Liver (tissue), 9 donors: ENCODE data around the gene SIGLEC9. TPM values are rescaled to one million over a fixed set of nuclear protein-coding genes. Genes with fewer than 3 reads are reported as not detected.

Source experiments
- DNase-seq: peaks from one replicate; pipeline ENCODE4 v3.0.0-alpha.2; 2017; ENCODE audit warnings: low spot score
- H3K27ac ChIP-seq, 2 donors: one replicate each; pipeline ENCODE4 v1.7.0; 2013; ENCODE audit warnings: inconsistent platforms in 2 of 2, low read length in 2 of 2, control low read depth in 1 of 2, low read depth in 1 of 2, mild to moderate bottlenecking in 1 of 2
- H3K27me3 ChIP-seq, 4 donors: one replicate each; pipeline versions ENCODE4 v1.6.1 to v1.7.0; 2013; ENCODE audit warnings: low read length in 3 of 4, inconsistent platforms in 1 of 4, mild to moderate bottlenecking in 1 of 4, moderate library complexity in 1 of 4; ENCODE audit not compliant: control insufficient read depth in 4 of 4, insufficient read depth in 4 of 4
- H3K36me3 ChIP-seq, 4 donors: one replicate each; pipeline versions ENCODE4 v1.6.1 to v1.7.0; 2013; ENCODE audit warnings: low read length in 3 of 4, mild to moderate bottlenecking in 3 of 4, low read depth in 1 of 4, moderate library complexity in 1 of 4; ENCODE audit not compliant: control insufficient read depth in 4 of 4, insufficient read depth in 3 of 4
- H3K4me1 ChIP-seq, 4 donors: one replicate each; pipeline versions ENCODE4 v1.6.1 to v1.7.0; 2013; ENCODE audit warnings: low read length in 3 of 4, mild to moderate bottlenecking in 3 of 4, moderate library complexity in 1 of 4; ENCODE audit not compliant: control insufficient read depth in 4 of 4, insufficient read depth in 4 of 4
- H3K4me3 ChIP-seq, 3 donors: one replicate each; pipeline versions ENCODE4 v1.6.1 to v1.7.0; 2013; ENCODE audit warnings: low read length in 3 of 3, control low read depth in 1 of 3, low read depth in 1 of 3, mild to moderate bottlenecking in 1 of 3
- H3K9ac ChIP-seq, 2 donors: one replicate each; pipeline ENCODE4 v1.7.0; 2013; ENCODE audit warnings: low read length in 2 of 2, mild to moderate bottlenecking in 2 of 2, moderate library complexity in 2 of 2, control low read depth in 1 of 2, low read depth in 1 of 2
- H3K9me3 ChIP-seq, 4 donors: one replicate each; pipeline versions ENCODE4 v1.6.1 to v1.7.0; 2013; ENCODE audit warnings: low read length in 3 of 4; ENCODE audit not compliant: control insufficient read depth in 4 of 4
- EGR1 ChIP-seq, 2 donors: IDR thresholded peaks; 2 replicates each; pipeline ENCODE4 v1.6.1; 2016 to 2018; ENCODE audit warnings: antibody characterized with exemption in 2 of 2, low read depth in 2 of 2
- FOXA1 ChIP-seq: IDR thresholded peaks from 2 replicates; pipeline ENCODE4 v1.6.1; 2016; ENCODE audit warnings: antibody characterized with exemption
- FOXA2 ChIP-seq: IDR thresholded peaks from 2 replicates; pipeline ENCODE4 v1.6.1; 2016; ENCODE audit warnings: antibody characterized with exemption
- GABPA ChIP-seq, 2 donors: IDR thresholded peaks in 1 of 2; conservative IDR thresholded peaks in 1 of 2; 2 replicates each; pipeline ENCODE4 v1.6.1; 2016; ENCODE audit warnings: antibody characterized with exemption in 2 of 2, mild to moderate bottlenecking in 1 of 2, moderate library complexity in 1 of 2
- HNF4A ChIP-seq, 2 donors: conservative IDR thresholded peaks; 2 replicates each; pipeline ENCODE4 v1.6.1; 2016; ENCODE audit warnings: antibody characterized with exemption in 2 of 2, mild to moderate bottlenecking in 2 of 2
- HNF4G ChIP-seq: IDR thresholded peaks from 2 replicates; pipeline ENCODE4 v1.6.1; 2016; ENCODE audit warnings: antibody characterized with exemption
- JUND ChIP-seq, 2 donors: IDR thresholded peaks; 2 replicates each; pipeline ENCODE4 v1.6.1; 2016; ENCODE audit warnings: antibody characterized with exemption in 2 of 2
- NR2F2 ChIP-seq: IDR thresholded peaks from 2 replicates; pipeline ENCODE4 v1.6.1; 2016; ENCODE audit warnings: antibody characterized with exemption
- RAD21 ChIP-seq, 2 donors: IDR thresholded peaks; 2 replicates each; pipeline ENCODE4 v1.6.1; 2016; ENCODE audit warnings: antibody characterized with exemption in 2 of 2, mild to moderate bottlenecking in 2 of 2
- RXRA ChIP-seq, 2 donors: IDR thresholded peaks; 2 replicates each; pipeline ENCODE4 v1.6.1; 2017 to 2018; ENCODE audit warnings: antibody characterized with exemption in 2 of 2, mild to moderate bottlenecking in 1 of 2
- SP1 ChIP-seq: IDR thresholded peaks from 2 replicates; pipeline ENCODE4 v1.6.1; 2018; ENCODE audit warnings: antibody characterized with exemption, mild to moderate bottlenecking
- TAF1 ChIP-seq: conservative IDR thresholded peaks from 2 replicates; pipeline ENCODE4 v1.6.1; 2016; ENCODE audit warnings: antibody characterized with exemption, mild to moderate bottlenecking
- YY1 ChIP-seq: IDR thresholded peaks from 2 replicates; pipeline ENCODE4 v1.6.1; 2016; ENCODE audit warnings: antibody characterized with exemption, mild to moderate bottlenecking
- WGBS: extraction: QIAGEN DNeasy Blood & Tissue Kit; methylation state at CpG from one replicate; pipeline ENCODE4 v1.1.7; 2013; 5-methylcytosine and 5-hydroxymethylcytosine counted together
- polyA plus RNA-seq, 2 donors: library from polyadenylated mRNA; stranded (reverse) in 1 of 2; unstranded in 1 of 2; fragments of 200-250 nt in 1 of 2; fragments of >200 nt in 1 of 2; fragmentation: Nextera tagmentation in 1 of 2; extraction: Ambion mirVana in 1 of 2; gene quantifications; one replicate each; pipeline versions ENCODE4 v1.2.1 to v1.2.3, GENCODE V29; 2013 to 2015
- total RNA-seq, 2 donors: library from RNA; depleted of rRNA; stranded (reverse); fragments of >200 nt; gene quantifications; one replicate each; pipeline ENCODE4 v1.2.3, GENCODE V29; 2014
- TF ChIP-seq, protein P1 (sequence below): IDR thresholded peaks from 2 replicates; pipeline ENCODE4 v1.6.1; 2016; ENCODE audit warnings: antibody characterized with exemption, mild to moderate bottlenecking
- TF ChIP-seq, protein P2 (sequence below): IDR thresholded peaks from 2 replicates; pipeline ENCODE4 v1.6.1; 2016; ENCODE audit warnings: antibody characterized with exemption
- TF ChIP-seq, protein P3 (sequence below): IDR thresholded peaks from 2 replicates; pipeline ENCODE4 v1.6.1; 2016; ENCODE audit warnings: antibody characterized with exemption
- TF ChIP-seq, protein P4 (sequence below): IDR thresholded peaks from 2 replicates; pipeline ENCODE4 v1.6.1; 2016; ENCODE audit warnings: antibody characterized with exemption
- TF ChIP-seq, protein P5 (sequence below): fragments of 150-350 bp; IDR thresholded peaks from 2 replicates; pipeline ENCODE4 v1.5.1; 2017; ENCODE audit warnings: improper control_type of control experiment, low read depth, low read length; ENCODE audit not compliant: missing input control
- donor health status: healthy.
- donor health status: healthy.
- donor health status: healthy.
- donor health status: healthy.
- donor health status: healthy.

SIGLEC9 gene
- total and polyA plus RNA-seq, 4 donors, result 3.0 to 5.4 (median 4.4) TPM

DNA sequence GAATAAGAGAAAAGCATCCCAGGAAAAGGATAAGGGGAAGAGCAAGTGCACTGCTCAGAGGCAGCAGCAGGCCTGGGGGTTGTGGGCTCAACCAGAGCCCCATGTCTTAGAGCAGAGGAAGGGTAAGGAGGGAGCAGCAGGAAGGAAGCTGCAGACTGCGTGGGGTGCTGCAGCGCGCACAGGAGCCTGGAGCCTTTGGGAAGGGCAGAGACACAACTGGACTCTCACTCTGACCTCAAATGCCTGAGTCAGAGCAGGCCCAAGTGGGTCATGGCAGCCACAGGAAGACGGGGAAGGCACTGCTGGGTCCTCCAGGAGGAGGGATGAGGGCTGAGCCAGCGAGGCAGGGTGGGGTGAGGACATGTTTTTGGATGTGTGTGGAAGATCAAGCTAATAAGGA is 49.0 kb downstream of the SIGLEC9 start:
- Histone ChIP-seq H3K4me3 (no peak overlapping the region), H3K36me3 (no peaks in the 10 kb centered on the region), H3K27ac (no peak overlapping the region), H3K9ac (no peak overlapping the region), H3K4me1 (no peaks in the 10 kb centered on the region), H3K27me3 (peaks cover 0 to 4% (median 2%) of the 10 kb centered on the region in 4 donors), H3K9me3 (no peaks in the 10 kb centered on the region)
- DNase-seq, result no peak
- TF ChIP-seq FOXA2, result no peak
- TF ChIP-seq, protein P1, sequence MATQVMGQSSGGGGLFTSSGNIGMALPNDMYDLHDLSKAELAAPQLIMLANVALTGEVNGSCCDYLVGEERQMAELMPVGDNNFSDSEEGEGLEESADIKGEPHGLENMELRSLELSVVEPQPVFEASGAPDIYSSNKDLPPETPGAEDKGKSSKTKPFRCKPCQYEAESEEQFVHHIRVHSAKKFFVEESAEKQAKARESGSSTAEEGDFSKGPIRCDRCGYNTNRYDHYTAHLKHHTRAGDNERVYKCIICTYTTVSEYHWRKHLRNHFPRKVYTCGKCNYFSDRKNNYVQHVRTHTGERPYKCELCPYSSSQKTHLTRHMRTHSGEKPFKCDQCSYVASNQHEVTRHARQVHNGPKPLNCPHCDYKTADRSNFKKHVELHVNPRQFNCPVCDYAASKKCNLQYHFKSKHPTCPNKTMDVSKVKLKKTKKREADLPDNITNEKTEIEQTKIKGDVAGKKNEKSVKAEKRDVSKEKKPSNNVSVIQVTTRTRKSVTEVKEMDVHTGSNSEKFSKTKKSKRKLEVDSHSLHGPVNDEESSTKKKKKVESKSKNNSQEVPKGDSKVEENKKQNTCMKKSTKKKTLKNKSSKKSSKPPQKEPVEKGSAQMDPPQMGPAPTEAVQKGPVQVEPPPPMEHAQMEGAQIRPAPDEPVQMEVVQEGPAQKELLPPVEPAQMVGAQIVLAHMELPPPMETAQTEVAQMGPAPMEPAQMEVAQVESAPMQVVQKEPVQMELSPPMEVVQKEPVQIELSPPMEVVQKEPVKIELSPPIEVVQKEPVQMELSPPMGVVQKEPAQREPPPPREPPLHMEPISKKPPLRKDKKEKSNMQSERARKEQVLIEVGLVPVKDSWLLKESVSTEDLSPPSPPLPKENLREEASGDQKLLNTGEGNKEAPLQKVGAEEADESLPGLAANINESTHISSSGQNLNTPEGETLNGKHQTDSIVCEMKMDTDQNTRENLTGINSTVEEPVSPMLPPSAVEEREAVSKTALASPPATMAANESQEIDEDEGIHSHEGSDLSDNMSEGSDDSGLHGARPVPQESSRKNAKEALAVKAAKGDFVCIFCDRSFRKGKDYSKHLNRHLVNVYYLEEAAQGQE, result no peak
- no peak for TF ChIP-seq SP1
- TF ChIP-seq FOXA1, result no peak
- TF ChIP-seq HNF4G, result no peak
- TF ChIP-seq JUND (IDR thresholded peaks at IDR 0.05), result no peak
- TF ChIP-seq RXRA (IDR thresholded peaks at IDR 0.05), result no peak
- no peak for TF ChIP-seq YY1
- TF ChIP-seq EGR1 (IDR thresholded peaks at IDR 0.05; ENCODE audit: low read depth in 2 of 2), result no peak
- no peak for TF ChIP-seq HNF4A (conservative IDR thresholded peaks at IDR 0.05)
- 61% methylated on average over 5 of the region's 5 CpGs for WGBS

DNA sequence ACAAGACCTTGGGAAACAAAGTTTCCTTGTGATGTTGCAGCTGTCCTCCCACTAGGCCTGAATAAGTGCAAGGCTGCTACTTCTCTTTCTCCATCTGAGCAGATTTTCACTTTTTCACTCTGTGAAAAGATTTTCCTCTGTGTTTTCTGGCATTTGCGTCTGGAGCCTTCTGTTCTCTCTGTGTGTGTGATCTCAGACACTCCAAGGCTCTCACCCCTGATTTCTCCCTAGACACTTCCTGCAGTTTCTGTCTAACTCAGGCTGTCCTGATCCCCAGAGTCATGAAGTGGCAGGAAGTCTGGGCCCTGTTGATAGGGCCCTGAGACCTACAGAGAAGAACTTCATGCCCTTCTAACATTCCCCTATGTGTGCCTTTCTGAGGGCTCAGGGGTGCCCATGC is 54.5 kb downstream of the SIGLEC9 start:
- WGBS, result 36% methylated on average over 1 of the region's 1 CpG
- H3K27ac ChIP-seq, result no peak overlapping the region
- no peaks in the 10 kb centered on the region for H3K36me3 ChIP-seq
- H3K27me3 ChIP-seq, result peaks cover 0 to 4% (median 1%) of the 10 kb centered on the region in 4 donors
- TF ChIP-seq, protein P2, sequence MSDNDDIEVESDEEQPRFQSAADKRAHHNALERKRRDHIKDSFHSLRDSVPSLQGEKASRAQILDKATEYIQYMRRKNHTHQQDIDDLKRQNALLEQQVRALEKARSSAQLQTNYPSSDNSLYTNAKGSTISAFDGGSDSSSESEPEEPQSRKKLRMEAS, result no peak
- TF ChIP-seq, protein P1, result no peak
- TF ChIP-seq, protein P3, sequence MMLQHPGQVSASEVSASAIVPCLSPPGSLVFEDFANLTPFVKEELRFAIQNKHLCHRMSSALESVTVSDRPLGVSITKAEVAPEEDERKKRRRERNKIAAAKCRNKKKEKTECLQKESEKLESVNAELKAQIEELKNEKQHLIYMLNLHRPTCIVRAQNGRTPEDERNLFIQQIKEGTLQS, result no peak
- TF ChIP-seq GABPA (IDR thresholded peaks at IDR 0.05 in 1 of 2, conservative IDR thresholded peaks at IDR 0.05 in 1 of 2), result no peak
- TF ChIP-seq TAF1, result no peak
- no peak for TF ChIP-seq HNF4A (conservative IDR thresholded peaks at IDR 0.05)
- TF ChIP-seq YY1, result no peak
- TF ChIP-seq, protein P4, sequence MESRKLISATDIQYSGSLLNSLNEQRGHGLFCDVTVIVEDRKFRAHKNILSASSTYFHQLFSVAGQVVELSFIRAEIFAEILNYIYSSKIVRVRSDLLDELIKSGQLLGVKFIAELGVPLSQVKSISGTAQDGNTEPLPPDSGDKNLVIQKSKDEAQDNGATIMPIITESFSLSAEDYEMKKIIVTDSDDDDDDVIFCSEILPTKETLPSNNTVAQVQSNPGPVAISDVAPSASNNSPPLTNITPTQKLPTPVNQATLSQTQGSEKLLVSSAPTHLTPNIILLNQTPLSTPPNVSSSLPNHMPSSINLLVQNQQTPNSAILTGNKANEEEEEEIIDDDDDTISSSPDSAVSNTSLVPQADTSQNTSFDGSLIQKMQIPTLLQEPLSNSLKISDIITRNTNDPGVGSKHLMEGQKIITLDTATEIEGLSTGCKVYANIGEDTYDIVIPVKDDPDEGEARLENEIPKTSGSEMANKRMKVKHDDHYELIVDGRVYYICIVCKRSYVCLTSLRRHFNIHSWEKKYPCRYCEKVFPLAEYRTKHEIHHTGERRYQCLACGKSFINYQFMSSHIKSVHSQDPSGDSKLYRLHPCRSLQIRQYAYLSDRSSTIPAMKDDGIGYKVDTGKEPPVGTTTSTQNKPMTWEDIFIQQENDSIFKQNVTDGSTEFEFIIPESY, result no peak
- TF ChIP-seq FOXA2, result no peak
- TF ChIP-seq SP1, result no peak
- no peak for TF ChIP-seq EGR1 (IDR thresholded peaks at IDR 0.05; ENCODE audit: low read depth in 2 of 2)
- no peak for TF ChIP-seq HNF4G
- TF ChIP-seq, protein P5, sequence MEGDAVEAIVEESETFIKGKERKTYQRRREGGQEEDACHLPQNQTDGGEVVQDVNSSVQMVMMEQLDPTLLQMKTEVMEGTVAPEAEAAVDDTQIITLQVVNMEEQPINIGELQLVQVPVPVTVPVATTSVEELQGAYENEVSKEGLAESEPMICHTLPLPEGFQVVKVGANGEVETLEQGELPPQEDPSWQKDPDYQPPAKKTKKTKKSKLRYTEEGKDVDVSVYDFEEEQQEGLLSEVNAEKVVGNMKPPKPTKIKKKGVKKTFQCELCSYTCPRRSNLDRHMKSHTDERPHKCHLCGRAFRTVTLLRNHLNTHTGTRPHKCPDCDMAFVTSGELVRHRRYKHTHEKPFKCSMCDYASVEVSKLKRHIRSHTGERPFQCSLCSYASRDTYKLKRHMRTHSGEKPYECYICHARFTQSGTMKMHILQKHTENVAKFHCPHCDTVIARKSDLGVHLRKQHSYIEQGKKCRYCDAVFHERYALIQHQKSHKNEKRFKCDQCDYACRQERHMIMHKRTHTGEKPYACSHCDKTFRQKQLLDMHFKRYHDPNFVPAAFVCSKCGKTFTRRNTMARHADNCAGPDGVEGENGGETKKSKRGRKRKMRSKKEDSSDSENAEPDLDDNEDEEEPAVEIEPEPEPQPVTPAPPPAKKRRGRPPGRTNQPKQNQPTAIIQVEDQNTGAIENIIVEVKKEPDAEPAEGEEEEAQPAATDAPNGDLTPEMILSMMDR, result no peak
- no peak for TF ChIP-seq RXRA (IDR thresholded peaks at IDR 0.05)
- TF ChIP-seq RAD21 (IDR thresholded peaks at IDR 0.05), result no peak
- TF ChIP-seq JUND (IDR thresholded peaks at IDR 0.05), result no peak
- no peak for TF ChIP-seq FOXA1
- TF ChIP-seq NR2F2, result no peak
- H3K9me3 ChIP-seq, result peaks cover 0 to 2% (median 0%) of the 10 kb centered on the region in 4 donors
- no peaks in the 10 kb centered on the region for H3K4me1 ChIP-seq
- H3K9ac ChIP-seq, result no peak overlapping the region
- H3K4me3 ChIP-seq, result no peak overlapping the region
- DNase-seq, result no peak
